GM21737 (cell line): ENCODE measurements around the gene RUVBL1.
"Not testable (repeated sequence)": the region's sequence is repeated elsewhere in the genome, so short reads cannot be mapped to it uniquely, and the experiment has no call there.

ENCODE experiments used
- ATAC-seq: cut with Tn5 transposase; IDR thresholded peaks from one replicate; pipeline ENCODE4 v1.9.1; 2021; ENCODE audit warnings: mild to moderate bottlenecking, moderate library complexity; ENCODE audit not compliant: unreplicated experiment

RUVBL1 gene

GRCh38 chr3:128123538-128124368, at the start of gene RUVBL1:
Gene RUVBL1 (minus strand): TSS chr3:128123812. CDS start chr3:128123724, 88 bp downstream.
- ATAC-seq = peak; percentile 98

DNA sequence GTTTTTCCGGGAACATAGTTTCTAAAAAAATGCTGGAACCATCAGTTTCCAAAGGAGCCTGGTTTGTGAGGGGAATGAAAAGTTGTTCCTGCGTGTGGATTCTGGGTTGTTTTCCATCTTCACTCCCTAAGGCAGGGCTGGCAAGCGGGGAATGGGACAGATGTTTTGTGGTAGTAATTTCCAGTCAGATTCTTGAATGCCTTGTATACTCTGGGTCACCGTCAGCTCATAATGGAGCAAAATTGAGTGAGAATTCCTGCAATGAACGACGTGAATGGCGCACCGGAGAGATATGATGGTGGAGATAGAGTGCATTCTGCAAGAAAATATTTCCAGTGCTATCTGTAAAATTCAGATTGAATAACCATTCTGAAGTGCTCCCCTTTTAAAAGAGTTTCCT, 49.6 kb upstream of the RUVBL1 start:
- ATAC-seq = no peak

- ATAC-seq = no peak
Measured at GRCh38 chr3:128170866-128171516, 47.4 kb upstream of the RUVBL1 start.

DNA sequence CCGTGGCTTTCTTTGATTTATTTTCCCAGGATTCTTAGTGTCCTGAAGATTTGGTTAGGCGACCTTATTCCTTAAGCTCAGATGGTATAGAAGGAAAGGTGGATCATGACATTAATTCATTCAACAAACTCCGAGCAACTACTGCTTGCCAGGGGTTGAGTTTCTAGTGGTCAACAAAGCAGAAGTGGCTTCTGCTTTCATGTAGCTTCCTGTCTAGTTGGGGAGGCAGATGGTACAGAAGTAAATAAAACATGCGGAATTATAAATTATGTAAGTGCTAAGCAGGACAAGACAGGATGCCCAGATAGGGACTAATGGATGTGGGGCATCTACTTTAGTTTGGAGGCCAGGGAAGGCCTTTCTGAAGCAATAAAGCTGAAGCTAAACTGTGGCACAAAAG, 45.2 kb upstream of the RUVBL1 start:
- no peak for ATAC-seq

DNA sequence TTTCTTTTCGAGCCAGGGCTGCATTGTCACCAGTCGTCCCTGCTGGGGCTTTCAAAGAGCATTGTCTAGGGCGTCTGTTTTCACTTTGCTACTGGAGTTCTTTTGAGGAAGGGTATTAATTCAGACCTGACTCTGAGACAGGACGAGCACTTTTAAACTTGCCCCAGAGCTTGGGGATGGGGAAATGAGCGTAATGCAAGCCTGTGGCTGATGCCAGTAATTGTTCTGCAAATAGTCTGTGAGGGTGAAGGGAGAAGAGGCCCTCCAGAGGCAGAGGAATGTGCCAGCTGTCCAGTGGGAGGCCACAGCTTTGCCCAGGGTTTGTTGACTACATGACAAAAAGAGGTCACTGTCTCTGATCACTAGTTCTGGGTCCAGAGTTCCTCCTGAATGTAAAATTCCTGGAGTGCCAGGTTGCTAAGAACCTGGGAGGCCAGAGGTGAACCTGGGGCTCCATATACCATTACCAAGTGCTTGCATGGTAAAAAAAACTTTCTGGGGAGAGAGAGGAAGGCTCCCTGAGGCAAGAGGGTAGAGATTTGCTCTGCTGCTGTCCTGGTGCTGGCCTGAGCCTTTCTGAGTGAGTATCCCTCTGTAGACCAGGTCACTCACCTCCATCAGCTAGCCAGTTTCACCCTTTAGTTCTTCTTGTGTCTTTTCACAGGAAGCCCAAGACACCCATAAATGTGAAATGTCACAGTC, 44.5 kb upstream of the RUVBL1 start:
- ATAC-seq = no peak

- no peak for ATAC-seq
Measured at GRCh38 chr3:128167646-128167972, 44.0 kb upstream of the RUVBL1 start.

DNA sequence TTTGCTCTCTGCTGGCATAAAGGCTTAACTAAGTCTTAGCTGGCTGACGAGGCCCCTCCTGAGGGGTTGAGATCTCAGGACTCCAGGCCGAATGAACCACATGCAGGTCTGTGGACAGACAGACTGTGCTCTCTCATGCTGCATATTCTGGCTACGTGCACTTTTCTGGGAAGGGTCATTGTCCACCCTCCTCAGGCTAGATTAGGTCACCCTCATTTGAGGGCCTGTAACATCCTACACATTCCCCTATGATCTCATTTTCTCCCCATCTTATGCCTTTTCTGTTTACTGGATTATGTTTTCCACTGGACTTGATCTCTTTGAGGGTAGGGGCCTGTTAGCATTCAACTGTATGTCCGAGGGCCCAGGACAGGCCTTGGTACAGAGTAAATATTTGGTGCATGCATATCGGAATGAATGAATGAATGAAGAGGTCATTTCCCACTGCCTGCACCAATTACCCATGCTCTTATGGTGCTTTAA, 43.4 kb upstream of the RUVBL1 start:
- no peak for ATAC-seq

DNA sequence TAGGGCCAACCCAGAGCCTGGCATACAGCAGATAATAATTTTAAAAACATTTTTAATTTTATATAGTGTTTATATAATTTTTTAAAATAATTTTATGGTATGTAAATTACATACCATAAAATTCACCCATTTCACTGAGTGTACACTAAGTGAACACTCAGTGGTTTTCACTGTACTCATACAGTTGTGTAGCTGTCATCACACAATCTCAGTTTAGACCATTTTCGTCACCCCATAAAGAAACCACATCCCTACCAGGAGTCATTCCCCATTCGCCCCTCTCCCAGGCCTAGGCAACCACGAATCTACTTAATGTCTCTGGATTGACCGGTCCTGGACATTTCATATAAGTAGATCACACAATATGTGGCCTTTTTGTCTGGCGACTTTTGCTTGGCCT, 39.8 kb upstream of the RUVBL1 start:
- no peak for ATAC-seq

DNA sequence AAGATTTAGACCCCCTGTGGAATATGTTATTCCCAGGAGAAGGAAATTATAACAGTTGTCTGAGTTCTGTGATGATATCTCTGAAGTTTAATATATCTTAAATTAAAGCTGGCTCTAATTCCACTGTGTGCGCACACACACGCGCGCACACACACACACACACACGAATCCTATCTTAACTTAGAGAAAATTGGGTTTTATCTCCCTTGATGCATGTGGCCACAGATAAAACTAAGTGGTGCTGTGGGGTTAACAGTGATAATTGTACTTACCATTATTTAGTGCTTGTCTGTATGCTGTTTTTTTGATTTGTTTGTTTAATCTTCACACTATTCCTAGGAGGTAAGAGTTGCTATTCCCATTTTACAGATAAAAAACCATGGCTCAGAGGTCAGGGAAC, 37.0 kb upstream of the RUVBL1 start:
- no peak for ATAC-seq

- ATAC-seq = no peak
Measured at GRCh38 chr3:128155616-128156360, 32.2 kb upstream of the RUVBL1 start.

- not testable (repeated sequence) for ATAC-seq
Measured at GRCh38 chr3:128154354-128154753, 30.7 kb upstream of the RUVBL1 start.

DNA sequence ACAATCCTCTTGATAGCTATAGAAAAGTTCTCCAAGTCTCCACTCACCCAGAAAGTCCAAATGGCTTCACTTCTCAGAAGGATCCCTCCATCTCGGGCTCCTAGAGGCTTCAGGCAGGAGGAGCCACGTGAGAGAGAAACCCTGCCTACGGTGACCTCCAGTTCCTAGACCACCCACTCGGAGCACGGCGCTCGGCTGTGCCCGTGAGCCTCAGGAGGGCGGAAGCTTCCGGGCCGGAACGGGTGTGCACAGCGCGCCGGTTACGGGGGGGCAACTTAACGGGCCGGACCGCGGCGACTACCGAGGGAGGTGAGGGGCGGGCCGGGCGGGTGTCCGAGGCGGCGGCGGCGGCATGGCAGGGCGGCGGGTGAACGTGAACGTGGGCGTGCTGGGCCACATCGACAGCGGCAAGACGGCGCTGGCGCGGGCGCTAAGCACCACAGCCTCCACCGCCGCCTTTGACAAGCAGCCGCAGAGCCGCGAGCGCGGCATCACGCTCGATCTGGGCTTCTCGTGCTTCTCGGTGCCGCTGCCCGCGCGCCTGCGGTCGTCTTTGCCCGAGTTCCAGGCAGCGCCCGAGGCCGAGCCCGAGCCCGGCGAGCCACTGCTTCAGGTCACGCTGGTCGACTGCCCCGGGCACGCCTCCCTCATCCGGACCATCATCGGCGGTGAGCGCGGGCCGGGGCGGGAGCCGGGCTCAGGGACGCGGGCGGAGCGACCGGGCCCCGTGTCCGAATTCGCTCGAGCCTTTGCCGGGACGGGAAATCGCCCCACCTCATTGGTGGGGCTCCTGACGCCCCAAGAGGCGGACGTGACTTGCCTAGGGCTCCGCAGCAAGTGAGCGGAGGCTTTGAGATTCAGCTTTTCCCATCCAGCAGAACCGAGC, 29.8 kb upstream of the RUVBL1 start, which contains the start of gene EEFSEC:
Gene EEFSEC, plus strand, starts transcription at position 326 of the 886 bp plus-strand sequence. Its CDS starts 27 bp downstream, at position 353.
- ATAC-seq = peak; percentile 86

GRCh38 chr3:128152419-128153155, 29.0 kb upstream of the RUVBL1 start:
- ATAC-seq = no peak

DNA sequence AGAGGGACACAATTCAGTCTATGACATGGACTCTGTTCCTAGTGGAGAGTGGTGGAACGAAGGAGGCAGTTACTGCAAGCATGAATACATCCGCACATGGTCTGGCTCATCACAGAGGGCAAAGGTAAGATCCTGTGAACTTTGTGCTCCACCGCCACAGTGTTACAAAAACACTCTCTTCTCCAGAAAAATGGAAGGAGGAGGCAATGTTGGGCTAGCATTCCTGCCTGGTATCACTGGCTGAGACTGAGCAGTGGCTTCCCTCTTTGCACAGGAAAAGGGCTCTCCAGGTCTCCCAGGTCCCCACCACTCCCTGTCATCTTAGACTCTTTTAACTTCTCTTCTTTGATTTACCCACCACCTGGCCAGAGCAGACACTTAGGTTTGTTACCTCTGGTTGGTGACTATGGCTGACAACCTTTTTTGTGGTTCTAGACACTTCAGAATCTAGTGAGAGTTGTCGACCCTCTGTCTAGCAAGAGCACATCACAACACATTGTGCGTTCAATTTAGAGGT, 28.2 kb upstream of the RUVBL1 start:
- ATAC-seq = no peak

- ATAC-seq = no peak
Measured at GRCh38 chr3:128149650-128150049, 26.0 kb upstream of the RUVBL1 start.

DNA sequence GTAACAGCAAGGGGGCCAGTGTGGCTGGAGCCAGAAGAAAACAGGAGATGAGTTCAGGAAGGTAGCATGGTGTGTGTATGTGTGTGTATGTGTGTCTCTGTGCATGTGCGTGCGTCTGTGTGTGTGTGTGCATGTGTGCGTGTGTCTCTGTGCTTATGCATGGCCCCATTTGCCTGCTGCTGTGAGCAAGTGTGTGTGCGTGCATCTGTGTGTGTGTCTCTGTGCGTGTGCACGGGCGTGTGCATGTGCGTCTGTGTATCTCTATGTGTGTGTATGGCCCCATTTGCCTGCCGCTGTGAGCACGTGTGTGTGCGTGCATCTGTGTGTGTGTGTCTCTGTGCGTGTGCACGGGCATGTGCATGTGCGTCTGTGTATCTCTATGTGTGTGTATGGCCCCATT, 22.6 kb upstream of the RUVBL1 start:
- ATAC-seq = no peak

DNA sequence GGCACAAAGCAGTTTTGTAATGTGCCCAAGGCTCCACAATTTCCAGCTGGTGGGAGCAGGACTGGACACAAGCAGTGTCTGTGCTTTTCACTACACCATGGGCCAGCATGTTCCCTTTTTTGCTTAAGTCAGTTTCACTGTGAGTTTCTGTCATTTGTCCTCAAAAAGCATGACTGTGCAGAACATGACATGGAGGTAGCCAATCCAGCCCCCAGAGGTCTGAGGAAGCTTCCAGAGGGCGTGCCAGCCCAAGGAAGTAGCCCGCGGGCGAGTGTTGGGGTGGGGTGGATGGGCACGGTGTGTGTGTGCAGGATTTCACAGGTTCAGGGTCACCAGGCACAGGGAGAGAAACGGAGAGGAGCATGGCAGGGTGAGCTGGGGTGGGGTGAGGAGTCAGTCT, 21.7 kb upstream of the RUVBL1 start:
- ATAC-seq = no peak

GRCh38 chr3:128144512-128145187, 21.0 kb upstream of the RUVBL1 start:
- ATAC-seq = no peak
